IMR-90 (cell line): ENCODE measurements around the gene CLCF1. TPM values are rescaled to one million over a fixed set of nuclear protein-coding genes. Genes with fewer than 3 reads are reported as not detected.

Experiments used
- CHD1 ChIP-seq: IDR thresholded peaks from 2 replicates; pipeline ENCODE4 v1.6.1; 2012; ENCODE audit warnings: low read depth, low read length, improper control_type of control experiment
- NFE2L2 ChIP-seq: fragments of 150-350 bp; IDR thresholded peaks from 2 replicates; pipeline ENCODE4 v1.6.1; 2016; ENCODE audit warnings: low read depth, mild to moderate bottlenecking, low read length
- RAD21 ChIP-seq: IDR thresholded peaks from 2 replicates; pipeline ENCODE4 v1.6.1; 2012; ENCODE audit warnings: low read length, improper control_type of control experiment
- SMC3 ChIP-seq: fragments of 150-350 bp; IDR thresholded peaks from 2 replicates; pipeline ENCODE4 v1.6.1; 2016; ENCODE audit warnings: low read depth, mild to moderate bottlenecking, antibody characterized with exemption, low read length, moderate library complexity
- polyA plus RNA-seq, 3 experiments: library from polyadenylated mRNA; depleted of rRNA; stranded (reverse); fragments of >200 nt; gene quantifications; 2 replicates each; pipeline ENCODE4 v1.2.3, GENCODE V29; 2012; ENCODE audit warnings: low replicate concordance in 1 of 3
- total RNA-seq: library from RNA; depleted of rRNA; stranded (reverse); fragments of >200 nt; gene quantifications from 2 replicates; pipeline ENCODE4 v1.2.3, GENCODE V29; 2012
- TF ChIP-seq, protein P1 (sequence below): fragments of 150-350 bp; IDR thresholded peaks from 2 replicates; pipeline ENCODE4 v1.6.1; 2016; ENCODE audit warnings: low read depth, mild to moderate bottlenecking, low read length, moderate library complexity, borderline replicate concordance

Gene CLCF1
- total and polyA plus RNA-seq, 2 of the 4 experiments (the other 2 are of a cell fraction), result 5.6 to 27.8 TPM

DNA sequence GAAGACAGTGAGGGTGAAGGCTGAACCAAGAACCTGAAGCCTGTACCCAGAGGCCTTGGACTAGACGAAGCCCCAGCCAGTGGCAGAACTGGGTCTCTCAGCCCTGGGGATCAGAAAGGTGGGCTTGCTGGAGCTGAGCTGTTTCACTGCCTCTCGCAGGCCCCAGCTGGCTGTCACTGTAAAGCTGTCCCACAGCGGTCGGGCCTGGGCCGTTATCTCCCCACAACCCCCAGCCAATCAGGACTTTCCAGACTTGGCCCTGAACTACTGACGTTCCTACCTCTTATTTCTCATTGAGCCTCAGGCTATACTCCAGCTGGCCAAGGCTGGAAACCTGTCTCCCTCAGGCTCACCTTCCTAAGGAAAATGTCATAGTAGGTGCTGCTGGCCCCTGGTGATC, 24.1 kb upstream of the CLCF1 start (continued):
- TF ChIP-seq, protein P1, sequence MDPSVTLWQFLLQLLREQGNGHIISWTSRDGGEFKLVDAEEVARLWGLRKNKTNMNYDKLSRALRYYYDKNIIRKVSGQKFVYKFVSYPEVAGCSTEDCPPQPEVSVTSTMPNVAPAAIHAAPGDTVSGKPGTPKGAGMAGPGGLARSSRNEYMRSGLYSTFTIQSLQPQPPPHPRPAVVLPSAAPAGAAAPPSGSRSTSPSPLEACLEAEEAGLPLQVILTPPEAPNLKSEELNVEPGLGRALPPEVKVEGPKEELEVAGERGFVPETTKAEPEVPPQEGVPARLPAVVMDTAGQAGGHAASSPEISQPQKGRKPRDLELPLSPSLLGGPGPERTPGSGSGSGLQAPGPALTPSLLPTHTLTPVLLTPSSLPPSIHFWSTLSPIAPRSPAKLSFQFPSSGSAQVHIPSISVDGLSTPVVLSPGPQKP, result no peak
- no peak for TF ChIP-seq CHD1
- TF ChIP-seq NFE2L2, result no peak
- no peak for TF ChIP-seq SMC3
- TF ChIP-seq RAD21, result no peak
